ENCODE results near the gene RPL35A. TPM values are rescaled to one million over a fixed set of nuclear protein-coding genes. Genes with fewer than 3 reads are reported as not detected.
A peak's percentile ranks its signal among the peaks of the same experiment; 100 is the strongest.

RPL35A gene
- total and polyA plus RNA-seq, 9 of the 15 experiments (the other 6 are each of a cell fraction or from before 2014, with no cell fraction given): 1,475 to 2,942 (median 2,367) TPM

DNA sequence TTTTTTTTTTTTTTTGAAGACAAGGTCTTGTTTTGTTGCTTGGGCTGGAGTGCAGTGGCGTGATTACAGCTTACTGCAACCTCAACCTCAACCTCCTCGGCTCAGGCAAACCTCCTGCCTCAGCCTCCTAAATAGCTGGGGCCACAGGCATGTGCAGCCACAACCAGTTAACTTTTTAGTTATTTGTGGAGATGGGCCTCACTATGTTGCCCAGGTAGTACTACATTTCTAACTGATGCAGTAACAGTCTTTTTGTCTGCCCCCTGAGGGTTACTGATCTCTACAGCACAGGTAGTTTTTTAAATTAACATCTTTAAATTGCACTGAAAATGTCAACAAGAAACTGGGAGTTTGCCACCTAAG is 6.6 kb downstream of the RPL35A start:
- H2AFZ ChIP-seq (ENCODE audit: low read depth, low read length): no peak overlapping the region
- CTCF ChIA-PET (ENCODE audit: low intra/inter-chr PET ratio): no interaction called here
- no peaks in the 10 kb centered on the region for H3K9me1 ChIP-seq (ENCODE audit: control insufficient read depth, insufficient read depth, low read length)
- H3K4me1 ChIP-seq (replicated peaks in 1 of 2; ENCODE audit: control insufficient read depth in 2 of 2, insufficient read depth in 2 of 2, low read length in 2 of 2): peaks cover 34 to 41% of the 10 kb centered on the region in 2 experiments
- H3K79me2 ChIP-seq (ENCODE audit: control insufficient read depth, insufficient read depth, low read length): peaks cover 74% of the 10 kb centered on the region
- no peaks in the 10 kb centered on the region for H3K9me3 ChIP-seq (replicated peaks; ENCODE audit: control insufficient read depth, insufficient read depth, low read depth, low read length)
- POLR2A ChIA-PET: interaction anchor here (0.8 to 1.6 kb wide), 3 partner anchors 23 to 123 kb away, joined by 3 to 5 read pairs (median 4); no protein-coding TSS in a partner anchor
- 46% methylated on average over 2 of the region's 2 CpGs for WGBS (ENCODE audit: insufficient coverage, low coverage, missing lambda C conversion rate)
- peaks cover 17% of the 10 kb centered on the region; the same call in 1 of the 2 replicates for H4K20me1 ChIP-seq (replicated peaks; ENCODE audit: control insufficient read depth, insufficient read depth, low read length)
- in situ Hi-C loops (cut with MboI): no loop called here
- ATAC-seq (peak; percentile 0; the same call in 1 of the 3 replicates), DNase-seq (ENCODE audit: extremely low read depth in 1 of 4, low spot score in 3 of 4) (peak in 1 of 4 experiments; percentile 46), FAIRE-seq (no peak)
- H3K4me3 ChIP-seq: no peak overlapping the region
- intact Hi-C loops (cut with micrococcal nuclease): loop anchor here (10.0 kb wide), 1 partner anchor 222 kb away; the partner anchor contains the start of gene RUBCN
- H3K9ac ChIP-seq (ENCODE audit: insufficient read depth in 1 of 2, low read depth in 2 of 2, low read length in 2 of 2): peak overlapping the region in 1 of 2 experiments; percentile 89; a peak in 1 of 4 replicates
- H3K4me2 ChIP-seq (ENCODE audit: insufficient read depth, low read length): no peak overlapping the region
- peaks cover 56% of the 10 kb centered on the region for H3K36me3 ChIP-seq (ENCODE audit: control insufficient read depth, insufficient read depth, low read length)
- no peaks in the 10 kb centered on the region for H3K27me3 ChIP-seq (ENCODE audit: control insufficient read depth in 2 of 2, insufficient read depth in 2 of 2, low read length in 2 of 2)
- peak overlapping the region; percentile 91; the same call in 2 of the 3 replicates for H3K27ac ChIP-seq (ENCODE audit: extremely low read depth, low read depth, low read length)
- BruUV-seq (replicated peaks): no TSS peak
- TF ChIP-seq SUPT5H (IDR thresholded peaks at IDR 0.05) (peak; percentile 7; the same call in 1 of the 2 replicates), GABPB1 (CRISPR knock-in tag; IDR thresholded peaks at IDR 0.05) (0 out of 2 replicates have a peak, but pooled peaks have one; percentile 21), ZNF224 (CRISPR knock-in tag; IDR thresholded peaks at IDR 0.05) (no peak), ZFX (CRISPR knock-in tag; IDR thresholded peaks at IDR 0.05) (0 out of 2 replicates have a peak, but pooled peaks have one; percentile 13), SMARCB1 (IDR thresholded peaks at IDR 0.05; ENCODE audit: insufficient read length, low read depth) (no peak), ATF2 (CRISPR knock-in tag; IDR thresholded peaks at IDR 0.05) (no peak), MYNN (IDR thresholded peaks at IDR 0.05) (0 out of 2 replicates have a peak, but pooled peaks have one; percentile 4), MYNN (CRISPR knock-in tag; IDR thresholded peaks at IDR 0.05) (no peak), POLR2B (IDR thresholded peaks at IDR 0.05; ENCODE audit: low read depth, partially characterized antibody) (peak; percentile 0), PREB (CRISPR knock-in tag; IDR thresholded peaks at IDR 0.05) (peak; percentile 68; the same call in 1 of the 2 replicates), POLR2AphosphoS5 (IDR thresholded peaks at IDR 0.05; ENCODE audit: control insufficient read depth, insufficient read depth, low read depth, low read length) (peak; percentile 17; the same call in 1 of the 2 replicates)
- TF ChIP-seq, protein P1, sequence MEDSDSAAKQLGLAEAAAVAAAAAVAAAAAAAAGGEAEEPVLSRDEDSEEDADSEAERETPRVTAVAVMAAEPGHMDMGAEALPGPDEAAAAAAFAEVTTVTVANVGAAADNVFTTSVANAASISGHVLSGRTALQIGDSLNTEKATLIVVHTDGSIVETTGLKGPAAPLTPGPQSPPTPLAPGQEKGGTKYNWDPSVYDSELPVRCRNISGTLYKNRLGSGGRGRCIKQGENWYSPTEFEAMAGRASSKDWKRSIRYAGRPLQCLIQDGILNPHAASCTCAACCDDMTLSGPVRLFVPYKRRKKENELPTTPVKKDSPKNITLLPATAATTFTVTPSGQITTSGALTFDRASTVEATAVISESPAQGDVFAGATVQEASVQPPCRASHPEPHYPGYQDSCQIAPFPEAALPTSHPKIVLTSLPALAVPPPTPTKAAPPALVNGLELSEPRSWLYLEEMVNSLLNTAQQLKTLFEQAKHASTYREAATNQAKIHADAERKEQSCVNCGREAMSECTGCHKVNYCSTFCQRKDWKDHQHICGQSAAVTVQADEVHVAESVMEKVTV (CRISPR knock-in tag; IDR thresholded peaks at IDR 0.05): no peak
- TF ChIP-seq, protein P2, sequence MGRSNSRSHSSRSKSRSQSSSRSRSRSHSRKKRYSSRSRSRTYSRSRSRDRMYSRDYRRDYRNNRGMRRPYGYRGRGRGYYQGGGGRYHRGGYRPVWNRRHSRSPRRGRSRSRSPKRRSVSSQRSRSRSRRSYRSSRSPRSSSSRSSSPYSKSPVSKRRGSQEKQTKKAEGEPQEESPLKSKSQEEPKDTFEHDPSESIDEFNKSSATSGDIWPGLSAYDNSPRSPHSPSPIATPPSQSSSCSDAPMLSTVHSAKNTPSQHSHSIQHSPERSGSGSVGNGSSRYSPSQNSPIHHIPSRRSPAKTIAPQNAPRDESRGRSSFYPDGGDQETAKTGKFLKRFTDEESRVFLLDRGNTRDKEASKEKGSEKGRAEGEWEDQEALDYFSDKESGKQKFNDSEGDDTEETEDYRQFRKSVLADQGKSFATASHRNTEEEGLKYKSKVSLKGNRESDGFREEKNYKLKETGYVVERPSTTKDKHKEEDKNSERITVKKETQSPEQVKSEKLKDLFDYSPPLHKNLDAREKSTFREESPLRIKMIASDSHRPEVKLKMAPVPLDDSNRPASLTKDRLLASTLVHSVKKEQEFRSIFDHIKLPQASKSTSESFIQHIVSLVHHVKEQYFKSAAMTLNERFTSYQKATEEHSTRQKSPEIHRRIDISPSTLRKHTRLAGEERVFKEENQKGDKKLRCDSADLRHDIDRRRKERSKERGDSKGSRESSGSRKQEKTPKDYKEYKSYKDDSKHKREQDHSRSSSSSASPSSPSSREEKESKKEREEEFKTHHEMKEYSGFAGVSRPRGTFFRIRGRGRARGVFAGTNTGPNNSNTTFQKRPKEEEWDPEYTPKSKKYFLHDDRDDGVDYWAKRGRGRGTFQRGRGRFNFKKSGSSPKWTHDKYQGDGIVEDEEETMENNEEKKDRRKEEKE (IDR thresholded peaks at IDR 0.05; ENCODE audit: borderline replicate concordance in 1 of 2, control insufficient read depth in 1 of 2, low read depth in 2 of 2, low read length in 1 of 2): peak in 1 of 2 experiments; percentile 33; a peak in 1 of 4 replicates

Measured in K562 (cell line).